Psoas muscle (tissue), 8 donors: Measurements from ENCODE around the gene GAP43. TPM values are rescaled to one million over a fixed set of nuclear protein-coding genes. Genes with fewer than 3 reads are reported as not detected.

ENCODE experiments used
- ATAC-seq, 4 donors: fragments of 200-7000 bp; cut with Tn5 transposase; one replicate each; pipeline ENCODE4 v1.9.1; 2020; ENCODE audit warnings: moderate library complexity in 3 of 4, mild to moderate bottlenecking in 2 of 4
- DNase-seq, 2 donors: peaks; one replicate each; pipeline ENCODE4 v3.0.0-alpha.2; 2020
- H3K27ac ChIP-seq: fragments of 200-600 bp; one replicate; pipeline ENCODE4 v1.8.0; 2022
- H3K27me3 ChIP-seq, 3 donors: fragments of 200-600 bp in 1 of 3; one replicate each; pipeline versions ENCODE4 v1.6.1 to v1.8.0; 2013 to 2022; ENCODE audit warnings: low read length in 2 of 3, mild to moderate bottlenecking in 2 of 3, moderate library complexity in 1 of 3; ENCODE audit not compliant: insufficient read depth in 3 of 3
- H3K36me3 ChIP-seq, 2 donors: fragments of 200-600 bp in 1 of 2; one replicate each; pipeline versions ENCODE4 v1.6.1 to v1.8.0; 2013 to 2022; ENCODE audit warnings: low read depth in 1 of 2, mild to moderate bottlenecking in 1 of 2, moderate library complexity in 1 of 2; ENCODE audit not compliant: insufficient read depth in 1 of 2
- H3K4me1 ChIP-seq: fragments of 200-600 bp; one replicate; pipeline ENCODE4 v1.8.0; 2022
- H3K4me3 ChIP-seq: fragments of 200-600 bp; one replicate; pipeline ENCODE4 v1.8.0; 2022; ENCODE audit warnings: mild to moderate bottlenecking
- H3K9me3 ChIP-seq: fragments of 200-600 bp; one replicate; pipeline ENCODE4 v1.8.0; 2022
- WGBS, 3 donors: extraction: QIAGEN DNeasy Blood & Tissue Kit; methylation state at CpG; one replicate each; pipeline versions ENCODE4 v1.1.6 to v1.1.7; 2013; 5-methylcytosine and 5-hydroxymethylcytosine counted together
- intact Hi-C, 2 donors: fragments of 100-400 bp; cut with DNase I; formaldehyde crosslinking; loops; one replicate each; pipeline versions ENCODE4 v1.11.0 to v1.14.2; 2022
- polyA plus RNA-seq, 3 donors: library from polyadenylated mRNA; stranded (reverse); fragments of 200-250 nt; gene quantifications; one replicate each; pipeline ENCODE4 v1.2.3, GENCODE V29; 2013
- total RNA-seq, 4 donors: library from RNA; stranded (reverse); fragmentation: NEBNext Ultra II Directional in 2 of 4; extraction: Animal tissue kit (Norgen Biotek cat#: 25700) in 2 of 4; gene quantifications; one replicate each; pipeline versions ENCODE4 v1.2.1 to v1.2.4, GENCODE V29; 2021 to 2023
- TF ChIP-seq, protein P1 (sequence below): fragments of 200-600 bp; IDR thresholded peaks from one replicate; pipeline ENCODE4 v1.8.0; 2022; ENCODE audit warnings: antibody characterized with exemption
- donor health status: healthy with polysubstance abuse.
- donor health status: DM: no; HTN: no; CAD: no; lungs with moderate emphysema.
- donor health status: Bipolar disorder and iron deficiency.
- donor health status: healthy.
- donor health status: DM: yes; HTN: yes; CAD: no.
- donor health status: DM: no; HTN: no; CAD: no.
- donor health status: DM: no; HTN: no; CAD: no.
- donor health status: DM: yes; HTN: yes; CAD: no.

The GAP43 gene
- total and polyA plus RNA-seq, 7 donors, result 0.05 to 0.56 (median 0.35) TPM; not detected in 2

GRCh38 chr3:115635406-115635805 is 12.1 kb downstream of the GAP43 start:
- no peak for ATAC-seq
- WGBS, 3 donors, result 10 to 15% (median 11%) methylated on average over 1 of the region's 1 CpG

DNA sequence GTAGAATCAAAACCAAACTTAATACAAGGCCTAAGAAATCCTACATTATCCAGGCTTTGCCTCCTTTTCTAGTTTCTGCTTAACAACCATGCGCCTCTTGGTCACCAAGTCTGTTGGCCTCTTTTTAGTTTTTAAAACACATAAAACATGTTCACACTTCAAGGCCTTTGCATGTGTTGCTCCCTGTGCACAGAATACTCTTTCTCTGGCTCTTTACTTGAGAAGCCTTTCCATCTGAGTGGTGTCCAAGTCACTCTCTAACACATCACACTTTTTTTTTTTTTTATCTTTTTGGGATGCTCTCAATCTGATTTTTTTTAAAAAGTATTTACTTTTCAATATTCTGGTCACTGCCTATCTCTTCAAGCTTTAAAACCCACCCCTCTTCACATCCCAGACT is 14.9 kb downstream of the GAP43 start:
- WGBS, 3 donors, result 75 to 87% (median 77%) methylated on average over 1 of the region's 1 CpG
- no peak overlapping the region for H3K27ac ChIP-seq
- TF ChIP-seq, protein P1, sequence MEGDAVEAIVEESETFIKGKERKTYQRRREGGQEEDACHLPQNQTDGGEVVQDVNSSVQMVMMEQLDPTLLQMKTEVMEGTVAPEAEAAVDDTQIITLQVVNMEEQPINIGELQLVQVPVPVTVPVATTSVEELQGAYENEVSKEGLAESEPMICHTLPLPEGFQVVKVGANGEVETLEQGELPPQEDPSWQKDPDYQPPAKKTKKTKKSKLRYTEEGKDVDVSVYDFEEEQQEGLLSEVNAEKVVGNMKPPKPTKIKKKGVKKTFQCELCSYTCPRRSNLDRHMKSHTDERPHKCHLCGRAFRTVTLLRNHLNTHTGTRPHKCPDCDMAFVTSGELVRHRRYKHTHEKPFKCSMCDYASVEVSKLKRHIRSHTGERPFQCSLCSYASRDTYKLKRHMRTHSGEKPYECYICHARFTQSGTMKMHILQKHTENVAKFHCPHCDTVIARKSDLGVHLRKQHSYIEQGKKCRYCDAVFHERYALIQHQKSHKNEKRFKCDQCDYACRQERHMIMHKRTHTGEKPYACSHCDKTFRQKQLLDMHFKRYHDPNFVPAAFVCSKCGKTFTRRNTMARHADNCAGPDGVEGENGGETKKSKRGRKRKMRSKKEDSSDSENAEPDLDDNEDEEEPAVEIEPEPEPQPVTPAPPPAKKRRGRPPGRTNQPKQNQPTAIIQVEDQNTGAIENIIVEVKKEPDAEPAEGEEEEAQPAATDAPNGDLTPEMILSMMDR, result no peak
- no peaks in the 10 kb centered on the region for H3K27me3 ChIP-seq
- no peaks in the 10 kb centered on the region for H3K36me3 ChIP-seq
- intact Hi-C loops, result no loop called here
- H3K9me3 ChIP-seq, result no peaks in the 10 kb centered on the region
- H3K4me1 ChIP-seq, result no peaks in the 10 kb centered on the region
- no peak for ATAC-seq
- DNase-seq, result no peak
- H3K4me3 ChIP-seq, result no peak overlapping the region

More at GRCh38 chr3:115635406-115635805, 12.1 kb downstream of the GAP43 start:
- Histone ChIP-seq H3K9me3 (no peaks in the 10 kb centered on the region), H3K27me3 (peaks cover 0 to 3% (median 2%) of the 10 kb centered on the region in 3 donors), H3K36me3 (no peaks in the 10 kb centered on the region), H3K4me1 (no peaks in the 10 kb centered on the region), H3K27ac (no peak overlapping the region), H3K4me3 (no peak overlapping the region)
- no peak for DNase-seq
- TF ChIP-seq, protein P1, result no peak
- intact Hi-C loops, result no loop called here

DNA sequence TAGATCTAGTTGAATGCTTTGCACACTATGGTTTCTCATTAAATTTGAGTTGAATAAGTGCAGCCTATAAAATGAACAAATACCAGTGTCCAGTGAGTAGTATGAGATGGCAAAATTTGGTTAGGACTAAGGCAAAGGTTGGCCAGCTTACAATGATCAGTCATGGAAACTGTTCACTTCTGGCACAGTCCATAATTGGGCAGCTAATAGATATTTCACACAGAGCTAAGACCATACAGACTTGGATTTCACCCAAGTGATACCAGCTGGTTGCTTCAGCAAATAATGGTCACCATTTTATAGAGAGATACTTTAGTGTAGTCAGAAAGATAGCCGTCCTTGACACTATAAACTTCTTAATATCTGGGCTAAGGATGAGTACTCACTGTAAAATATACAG is 15.7 kb downstream of the GAP43 start:
- WGBS, 3 donors, result 72 to 90% (median 74%) methylated on average over 1 of the region's 1 CpG
- no peak overlapping the region for H3K4me3 ChIP-seq
- H3K9me3 ChIP-seq, result no peaks in the 10 kb centered on the region
- TF ChIP-seq, protein P1, result no peak
- no peaks in the 10 kb centered on the region for H3K27me3 ChIP-seq
- H3K36me3 ChIP-seq, result no peaks in the 10 kb centered on the region
- no peaks in the 10 kb centered on the region for H3K4me1 ChIP-seq
- intact Hi-C loops, result no loop called here
- H3K27ac ChIP-seq, result no peak overlapping the region
- ATAC-seq, result no peak
- no peak for DNase-seq

GRCh38 chr3:115644391-115644790 is 21.1 kb downstream of the GAP43 start:
- WGBS, 3 donors, result 68 to 85% (median 81%) methylated on average over 1 of the region's 1 CpG
- DNase-seq, result no peak
- Histone ChIP-seq H3K9me3 (no peaks in the 10 kb centered on the region), H3K4me1 (no peaks in the 10 kb centered on the region), H3K27ac (no peak overlapping the region), H3K4me3 (no peak overlapping the region), H3K36me3 (no peaks in the 10 kb centered on the region), H3K27me3 (no peaks in the 10 kb centered on the region)
- TF ChIP-seq, protein P1, result no peak
- intact Hi-C loops, result no loop called here
- no peak for ATAC-seq

DNA sequence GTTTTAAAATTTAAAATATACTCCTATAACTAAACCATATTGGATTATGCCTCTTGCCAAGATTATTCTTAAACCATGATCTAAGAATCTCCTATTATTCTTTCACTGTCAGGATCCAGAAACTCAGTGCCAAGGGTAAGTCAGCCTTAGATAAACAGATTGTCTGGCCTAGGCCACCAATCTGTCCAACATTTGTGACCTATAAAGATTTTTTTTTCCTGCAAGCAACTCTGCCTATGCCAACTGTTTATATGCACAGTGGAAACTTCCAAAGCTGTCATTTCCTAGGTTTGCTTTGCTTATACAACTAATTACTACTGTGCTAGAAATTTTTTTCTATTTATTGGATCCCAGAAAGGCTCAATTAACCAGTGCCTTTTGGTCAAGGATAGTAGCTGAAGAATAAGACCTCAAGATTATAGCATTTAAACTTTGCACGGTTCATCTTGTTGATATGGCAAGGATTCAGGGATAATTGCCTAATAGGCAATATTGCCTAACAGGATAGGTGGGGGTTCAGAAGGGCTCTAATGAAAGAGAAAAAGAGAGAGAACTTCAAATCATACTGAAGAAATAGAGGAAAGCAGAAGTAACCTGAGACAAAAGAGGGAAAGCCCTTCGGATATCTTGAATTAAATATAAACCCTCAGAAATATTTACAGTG is 22.8 kb downstream of the GAP43 start:
- no peak overlapping the region for H3K27ac ChIP-seq
- no peaks in the 10 kb centered on the region for H3K36me3 ChIP-seq
- ATAC-seq, result peak in 1 of 4 donors; percentile 27
- DNase-seq, result no peak
- intact Hi-C loops, result no loop called here
- H3K4me3 ChIP-seq, result no peak overlapping the region
- 41 to 56% (median 53%) methylated on average over 2 of the region's 2 CpGs for WGBS, 3 donors
- no peaks in the 10 kb centered on the region for H3K4me1 ChIP-seq
- no peaks in the 10 kb centered on the region for H3K9me3 ChIP-seq
- TF ChIP-seq, protein P1, result no peak
- no peaks in the 10 kb centered on the region for H3K27me3 ChIP-seq
